EL (cell line): Measurements from ENCODE around the gene CTNNA3.
"Not testable (repeated sequence)": the region's sequence is repeated elsewhere in the genome, so short reads cannot be mapped to it uniquely, and the experiment has no call there.

Experiments used
- DNase-seq: peaks from one replicate; pipeline ENCODE4 v3.0.0-alpha.2; 2016

Gene CTNNA3

GRCh38 chr10:67492317-67493019 lies 203.5 kb downstream of the CTNNA3 start:
- no peak for DNase-seq

GRCh38 chr10:67487906-67488619 lies 207.9 kb downstream of the CTNNA3 start:
- no peak for DNase-seq

GRCh38 chr10:67487199-67487598 lies 208.8 kb downstream of the CTNNA3 start:
- no peak for DNase-seq

GRCh38 chr10:67477868-67478267 lies 218.1 kb downstream of the CTNNA3 start:
- DNase-seq: no peak

GRCh38 chr10:67476201-67476600 lies 219.8 kb downstream of the CTNNA3 start:
- no peak for DNase-seq

GRCh38 chr10:67473850-67474633 lies 222.0 kb downstream of the CTNNA3 start:
- no peak for DNase-seq

GRCh38 chr10:67471022-67471421 lies 225.0 kb downstream of the CTNNA3 start:
- DNase-seq: no peak

- DNase-seq: no peak
Observed at GRCh38 chr10:67464278-67464677, 231.7 kb downstream of the CTNNA3 start.

GRCh38 chr10:67452892-67453291 lies 243.1 kb downstream of the CTNNA3 start:
- DNase-seq: no peak

GRCh38 chr10:67438605-67439304 lies 257.2 kb downstream of the CTNNA3 start:
- DNase-seq: no peak

GRCh38 chr10:67433276-67433675 lies 262.7 kb downstream of the CTNNA3 start:
- no peak for DNase-seq

- DNase-seq: no peak
Observed at GRCh38 chr10:67402620-67403019, 293.4 kb downstream of the CTNNA3 start.

GRCh38 chr10:67401711-67402110 lies 294.3 kb downstream of the CTNNA3 start:
- no peak for DNase-seq

- not testable (repeated sequence) for DNase-seq
Observed at GRCh38 chr10:67386841-67387533, 309.0 kb downstream of the CTNNA3 start.

- DNase-seq: no peak
Observed at GRCh38 chr10:67386260-67386659, 309.7 kb downstream of the CTNNA3 start.

GRCh38 chr10:67385566-67385965 lies 310.4 kb downstream of the CTNNA3 start:
- DNase-seq: no peak

GRCh38 chr10:67385089-67385488 lies 310.9 kb downstream of the CTNNA3 start:
- no peak for DNase-seq

GRCh38 chr10:67331121-67331910 lies 364.7 kb downstream of the CTNNA3 start:
- no peak for DNase-seq

- DNase-seq: no peak
Observed at GRCh38 chr10:67327626-67328535, 368.1 kb downstream of the CTNNA3 start.

- DNase-seq: no peak
Observed at GRCh38 chr10:67319976-67320375, 376.0 kb downstream of the CTNNA3 start.
